IMR-90 (cell line): ENCODE results near the gene COX6B2. TPM values are rescaled to one million over a fixed set of nuclear protein-coding genes. Genes with fewer than 3 reads are reported as not detected.

Source experiments
- ATAC-seq: fragments of 200-7000 bp; cut with Tn5 transposase; 2 replicates; pipeline ENCODE4 v1.9.1; 2020; ENCODE audit warnings: low read depth, mild to moderate bottlenecking, moderate library complexity
- BruUV-seq: library from RNA; stranded (reverse); fragments of 400-500 nt; replicated peaks from 2 replicates; lab custom pipeline; 2021; lab: Mats Ljungman, UMichigan
- CTCF ChIA-PET: fragments of 300-600 bp; formaldehyde crosslinking; extraction: SDS; loops from one replicate; lab custom pipeline; 2021; ENCODE audit warnings: antibody characterized with exemption; lab: Yijun Ruan, JAX
- POLR2A ChIA-PET: fragments of 300-600 bp; sonication (Branson Sonifier 250); formaldehyde crosslinking; loops from one replicate; lab custom pipeline; 2022; ENCODE audit warnings: antibody characterized with exemption; ENCODE audit not compliant: unreplicated experiment; lab: Charles Lee
- DNase-seq: peaks from one replicate; pipeline ENCODE4 v3.0.0; 2013
- H2AFZ ChIP-seq: replicated peaks from 2 replicates; pipeline ENCODE3; 2013; ENCODE audit warnings: low read length, mild to moderate bottlenecking; ENCODE audit not compliant: poor library complexity
- H2AK5ac ChIP-seq: 2 replicates; pipeline ENCODE4 v1.6.1; 2013; ENCODE audit warnings: low read depth, low read length, inconsistent platforms
- H2AK9ac ChIP-seq: replicated peaks from 2 replicates; pipeline ENCODE3; 2013; ENCODE audit warnings: mild to moderate bottlenecking, low read depth, low read length, moderate library complexity; ENCODE audit not compliant: poor library complexity
- H2BK120ac ChIP-seq: 2 replicates; pipeline ENCODE4 v1.6.1; 2013; ENCODE audit warnings: low read depth, low read length, inconsistent platforms
- H2BK15ac ChIP-seq: 3 replicates; pipeline ENCODE4 v1.6.1; 2013; ENCODE audit warnings: low read depth, low read length, inconsistent platforms
- H2BK20ac ChIP-seq: 2 replicates; pipeline ENCODE4 v1.6.1; 2013; ENCODE audit warnings: low read depth, mild to moderate bottlenecking, inconsistent platforms, low read length, moderate library complexity
- H2BK5ac ChIP-seq: 2 replicates; pipeline ENCODE4 v1.6.1; 2013; ENCODE audit warnings: mild to moderate bottlenecking, low read depth, low read length, inconsistent platforms; ENCODE audit not compliant: poor library complexity, severe bottlenecking
- H3K14ac ChIP-seq: replicated peaks from 2 replicates; pipeline ENCODE4 v1.6.1; 2013; ENCODE audit warnings: low read depth, low read length, inconsistent platforms
- H3K18ac ChIP-seq: 2 replicates; pipeline ENCODE4 v1.6.1; 2013; ENCODE audit warnings: low read depth, low read length, control low read depth
- H3K23ac ChIP-seq: 2 replicates; pipeline ENCODE4 v1.6.1; 2013; ENCODE audit warnings: low read depth, low read length, inconsistent platforms
- H3K27ac ChIP-seq: 2 replicates; pipeline ENCODE4 v1.5.1; 2013; ENCODE audit warnings: mild to moderate bottlenecking, control low read depth, low read length; ENCODE audit not compliant: insufficient read depth
- H3K27me3 ChIP-seq: 2 replicates; pipeline ENCODE4 v1.6.1; 2013; ENCODE audit warnings: low read length; ENCODE audit not compliant: control insufficient read depth, insufficient read depth
- H3K36me3 ChIP-seq: 2 replicates; pipeline ENCODE4 v1.6.1; 2013; ENCODE audit warnings: low read length, mixed read lengths; ENCODE audit not compliant: control insufficient read depth, insufficient read depth
- H3K4ac ChIP-seq: 2 replicates; pipeline ENCODE4 v1.6.1; 2013; ENCODE audit warnings: low read depth, low read length, inconsistent platforms
- H3K4me1 ChIP-seq: 2 replicates; pipeline ENCODE4 v1.6.1; 2013; ENCODE audit warnings: low read length, mixed read lengths; ENCODE audit not compliant: control insufficient read depth, insufficient read depth
- H3K4me2 ChIP-seq: 2 replicates; pipeline ENCODE4 v1.6.1; 2013; ENCODE audit warnings: low read depth, mild to moderate bottlenecking, control low read depth, low read length, moderate library complexity
- H3K4me3 ChIP-seq: 2 replicates; pipeline ENCODE4 v1.5.1; 2013; ENCODE audit warnings: low read depth, mild to moderate bottlenecking, control low read depth, low read length, moderate library complexity; ENCODE audit not compliant: insufficient read depth
- H3K56ac ChIP-seq: 2 replicates; pipeline ENCODE4 v1.6.1; 2013; ENCODE audit warnings: low read length, inconsistent platforms; ENCODE audit not compliant: insufficient read depth; ENCODE audit errors: extremely low read depth
- H3K79me1 ChIP-seq, 2 experiments: 2 replicates each; pipeline ENCODE4 v1.6.1; 2013; ENCODE audit warnings: low read length in 2 of 2, inconsistent platforms in 1 of 2, low read depth in 1 of 2
- H3K9ac ChIP-seq: 2 replicates; pipeline ENCODE4 v1.6.1; 2013; ENCODE audit warnings: low read depth, low read length, control low read depth
- H3K9me1 ChIP-seq: 2 replicates; pipeline ENCODE4 v1.6.1; 2013; ENCODE audit warnings: low read length, inconsistent platforms; ENCODE audit not compliant: insufficient read depth
- H3K9me3 ChIP-seq: 2 replicates; pipeline ENCODE4 v1.6.1; 2013; ENCODE audit warnings: low read length; ENCODE audit not compliant: control insufficient read depth, insufficient read depth
- H4K20me1 ChIP-seq: 2 replicates; pipeline ENCODE4 v1.6.1; 2013; ENCODE audit warnings: low read length, inconsistent platforms; ENCODE audit not compliant: insufficient read depth
- H4K5ac ChIP-seq: 2 replicates; pipeline ENCODE4 v1.6.1; 2013; ENCODE audit warnings: mild to moderate bottlenecking, low read depth, low read length, control low read depth
- H4K8ac ChIP-seq, 2 experiments: 2 replicates each; pipeline ENCODE4 v1.6.1; 2013; ENCODE audit warnings: low read depth in 2 of 2, low read length in 2 of 2, control low read depth in 1 of 2, inconsistent platforms in 1 of 2
- H4K91ac ChIP-seq: 2 replicates; pipeline ENCODE4 v1.6.1; 2013; ENCODE audit warnings: low read depth, low read length, inconsistent platforms; ENCODE audit not compliant: insufficient read depth
- CEBPB ChIP-seq: IDR thresholded peaks from 2 replicates; pipeline ENCODE4 v1.6.1; 2012; ENCODE audit warnings: low read depth, low read length, improper control_type of control experiment
- CHD1 ChIP-seq: IDR thresholded peaks from 2 replicates; pipeline ENCODE4 v1.6.1; 2012; ENCODE audit warnings: low read depth, low read length, improper control_type of control experiment
- MAZ ChIP-seq: IDR thresholded peaks from 2 replicates; pipeline ENCODE4 v1.6.1; 2012; ENCODE audit warnings: low read depth, mild to moderate bottlenecking, low read length, improper control_type of control experiment, moderate library complexity, borderline replicate concordance
- NFE2L2 ChIP-seq: fragments of 150-350 bp; IDR thresholded peaks from 2 replicates; pipeline ENCODE4 v1.6.1; 2016; ENCODE audit warnings: low read depth, mild to moderate bottlenecking, low read length
- POLR2A ChIP-seq: IDR thresholded peaks from 2 replicates; pipeline ENCODE4 v1.6.1; 2012; ENCODE audit warnings: mild to moderate bottlenecking, low read depth, low read length
- whole genome bisulfite sequencing, 2 experiments: methylation state at CpG; one replicate each; pipeline versions ENCODE4 v1.1.5 to v1.1.7; 2013; ENCODE audit warnings: missing lambda C conversion rate in 2 of 2; ENCODE audit not compliant: insufficient read length in 1 of 2; ENCODE audit errors: extremely low coverage in 2 of 2; 5-methylcytosine and 5-hydroxymethylcytosine counted together
- dilution Hi-C: fragments of 300-500 bp; cut with HindIII; formaldehyde crosslinking; loops from one replicate; pipeline ENCODE4 v1.14.3; 2018; ENCODE audit warnings: low sequenced_read_pairs; ENCODE audit not compliant: unreplicated experiment
- in situ Hi-C: fragments of 300-500 bp; cut with MboI; formaldehyde crosslinking; loops from 3 replicates; pipeline ENCODE4 v1.14.3; 2019; ENCODE audit warnings: low sequenced_read_pairs, inconsistent platforms, mixed read lengths
- intact Hi-C: fragments of 100-400 bp; cut with micrococcal nuclease; formaldehyde crosslinking; loops from 2 replicates; pipeline ENCODE4 v1.10.0; 2022
- polyA plus RNA-seq, 3 experiments: library from polyadenylated mRNA; depleted of rRNA; stranded (reverse); fragments of >200 nt; gene quantifications; 2 replicates each; pipeline ENCODE4 v1.2.3, GENCODE V29; 2012; ENCODE audit warnings: low replicate concordance in 1 of 3
- total RNA-seq: library from RNA; depleted of rRNA; stranded (reverse); fragments of >200 nt; gene quantifications from 2 replicates; pipeline ENCODE4 v1.2.3, GENCODE V29; 2012

The COX6B2 gene
- total and polyA plus RNA-seq, 2 of the 4 experiments (the other 2 are of a cell fraction), result 0.19 TPM; not detected in 1

GRCh38 chr19:55398200-55398925, 43.8 kb upstream of the COX6B2 start:
- H3K56ac ChIP-seq, result no peak overlapping the region
- no peak overlapping the region; the same call in 1 of the 2 replicates for H2AK5ac ChIP-seq
- TF ChIP-seq CEBPB, result no peak
- no peak for TF ChIP-seq MAZ
- TF ChIP-seq CHD1, result no peak
- no peak; the same call in 1 of the 2 replicates for TF ChIP-seq POLR2A
- no peak for TF ChIP-seq NFE2L2
- H3K14ac ChIP-seq, result no peak overlapping the region
- dilution Hi-C loops (no loop called here), intact Hi-C loops (no loop called here), in situ Hi-C loops (no loop called here)
- H4K91ac ChIP-seq, result no peak overlapping the region
- ChIA-PET POLR2A (no interaction called here), CTCF (no interaction called here)
- H2AFZ ChIP-seq, result no peak overlapping the region
- no peaks in the 10 kb centered on the region for H3K4me1 ChIP-seq
- no peak overlapping the region for H2BK15ac ChIP-seq
- peaks cover 6 to 31% of the 10 kb centered on the region in 2 experiments for H3K79me1 ChIP-seq
- no peak overlapping the region for H3K4ac ChIP-seq
- H2BK20ac ChIP-seq, result no peak overlapping the region
- ATAC-seq (no peak), DNase-seq (no peak)
- H4K8ac ChIP-seq, result no peak overlapping the region
- no peak overlapping the region for H2BK120ac ChIP-seq
- H3K9ac ChIP-seq, result no peak overlapping the region
- no peak overlapping the region for H3K18ac ChIP-seq
- H2BK5ac ChIP-seq, result no peak overlapping the region
- no peak overlapping the region for H4K5ac ChIP-seq
- no peak overlapping the region for H3K23ac ChIP-seq
- H4K20me1 ChIP-seq, result peaks cover 38% of the 10 kb centered on the region
- no peak overlapping the region for H3K27ac ChIP-seq
- H3K9me3 ChIP-seq, result no peaks in the 10 kb centered on the region
- H3K4me2 ChIP-seq, result no peak overlapping the region
- no peaks in the 10 kb centered on the region for H3K9me1 ChIP-seq
- BruUV-seq, result no TSS peak
- H3K27me3 ChIP-seq, result no peaks in the 10 kb centered on the region
- 100% methylated on average over 2 of the region's 12 CpGs; no CpG with 5 or more reads in 1 of the 2 experiments for WGBS, 2 experiments
- H2AK9ac ChIP-seq, result no peak overlapping the region
- H3K36me3 ChIP-seq, result peaks cover 26% of the 10 kb centered on the region
- no peak overlapping the region for H3K4me3 ChIP-seq
